Nephron (organoid): Measurements from ENCODE around the gene ZEB1.

ENCODE experiments used
- H3K27ac Mint-ChIP-seq, 3 experiments: 2 replicates each; pipeline ENCODE4 v1.8.0; 2020; ENCODE audit warnings: mixed read lengths in 3 of 3, mild to moderate bottlenecking in 2 of 3, moderate library complexity in 1 of 3
- H3K27me3 Mint-ChIP-seq: 2 replicates; pipeline ENCODE4 v1.8.0; 2021; ENCODE audit warnings: low read depth, mild to moderate bottlenecking, moderate library complexity, mixed read lengths
- H3K36me3 Mint-ChIP-seq: 2 replicates; pipeline ENCODE4 v1.8.0; 2020; ENCODE audit warnings: low read depth, mixed read lengths
- H3K4me1 Mint-ChIP-seq: 2 replicates; pipeline ENCODE4 v1.8.0; 2020; ENCODE audit warnings: mixed read lengths
- H3K4me3 Mint-ChIP-seq, 3 experiments: 2 replicates each; pipeline ENCODE4 v1.8.0; 2020; ENCODE audit warnings: mild to moderate bottlenecking in 3 of 3, mixed read lengths in 3 of 3, moderate library complexity in 2 of 3
- H3K9me3 Mint-ChIP-seq: 2 replicates; pipeline ENCODE4 v1.8.0; 2020; ENCODE audit warnings: mixed read lengths
- CTCF ChIP-seq, 3 experiments: fragments of 200-600 bp; sonication (generic); IDR thresholded peaks; one replicate each; pipeline ENCODE4 v1.5.0; 2021; ENCODE audit warnings: antibody characterized with exemption in 3 of 3; ENCODE audit not compliant: unreplicated experiment in 3 of 3

ZEB1 gene

GRCh38 chr10:31477584-31477983, 158.6 kb downstream of the ZEB1 start:
- H3K4me3 Mint-ChIP-seq = no peak overlapping the region
- peaks cover 22% of the 10 kb centered on the region for H3K36me3 Mint-ChIP-seq
- H3K9me3 Mint-ChIP-seq = peaks cover 27% of the 10 kb centered on the region
- H3K27me3 Mint-ChIP-seq = no peaks in the 10 kb centered on the region
- no peak overlapping the region for H3K27ac Mint-ChIP-seq
- no peaks in the 10 kb centered on the region for H3K4me1 Mint-ChIP-seq
- TF ChIP-seq CTCF (IDR thresholded peaks at IDR 0.05; ENCODE audit: unreplicated experiment in 3 of 3) = no peak

DNA sequence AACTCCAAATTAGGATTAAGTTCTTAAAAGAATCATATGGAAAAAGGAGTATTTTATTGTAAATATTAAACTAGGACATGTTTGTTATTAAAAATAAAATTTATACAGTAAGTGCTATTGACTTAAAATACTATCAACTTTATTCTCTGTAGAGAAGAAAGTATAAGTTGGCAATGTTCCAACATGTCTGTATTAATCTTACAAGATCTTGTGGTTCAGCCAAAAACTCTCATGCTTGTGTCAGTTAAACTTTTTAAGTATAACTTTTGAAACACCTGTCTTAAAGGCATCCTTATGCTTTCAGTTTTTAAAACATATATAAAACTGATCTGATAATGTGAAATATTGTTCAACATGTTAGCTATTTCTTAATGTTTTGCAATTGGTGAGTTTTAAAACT, 160.7 kb downstream of the ZEB1 start:
- Mint-ChIP-seq H3K27ac (no peak overlapping the region), H3K9me3 (peaks cover 28% of the 10 kb centered on the region), H3K4me1 (no peaks in the 10 kb centered on the region), H3K4me3 (no peak overlapping the region), H3K36me3 (peaks cover 27% of the 10 kb centered on the region), H3K27me3 (no peaks in the 10 kb centered on the region)
- TF ChIP-seq CTCF (IDR thresholded peaks at IDR 0.05; ENCODE audit: unreplicated experiment in 3 of 3) = no peak

- Mint-ChIP-seq H3K27ac (no peak overlapping the region), H3K4me1 (no peaks in the 10 kb centered on the region), H3K4me3 (no peak overlapping the region), H3K36me3 (peaks cover 16% of the 10 kb centered on the region), H3K9me3 (peaks cover 21% of the 10 kb centered on the region), H3K27me3 (no peaks in the 10 kb centered on the region)
- TF ChIP-seq CTCF (IDR thresholded peaks at IDR 0.05; ENCODE audit: unreplicated experiment in 3 of 3) = no peak
These were observed 164.5 kb downstream of the ZEB1 start for GRCh38 chr10:31483546-31483945.

DNA sequence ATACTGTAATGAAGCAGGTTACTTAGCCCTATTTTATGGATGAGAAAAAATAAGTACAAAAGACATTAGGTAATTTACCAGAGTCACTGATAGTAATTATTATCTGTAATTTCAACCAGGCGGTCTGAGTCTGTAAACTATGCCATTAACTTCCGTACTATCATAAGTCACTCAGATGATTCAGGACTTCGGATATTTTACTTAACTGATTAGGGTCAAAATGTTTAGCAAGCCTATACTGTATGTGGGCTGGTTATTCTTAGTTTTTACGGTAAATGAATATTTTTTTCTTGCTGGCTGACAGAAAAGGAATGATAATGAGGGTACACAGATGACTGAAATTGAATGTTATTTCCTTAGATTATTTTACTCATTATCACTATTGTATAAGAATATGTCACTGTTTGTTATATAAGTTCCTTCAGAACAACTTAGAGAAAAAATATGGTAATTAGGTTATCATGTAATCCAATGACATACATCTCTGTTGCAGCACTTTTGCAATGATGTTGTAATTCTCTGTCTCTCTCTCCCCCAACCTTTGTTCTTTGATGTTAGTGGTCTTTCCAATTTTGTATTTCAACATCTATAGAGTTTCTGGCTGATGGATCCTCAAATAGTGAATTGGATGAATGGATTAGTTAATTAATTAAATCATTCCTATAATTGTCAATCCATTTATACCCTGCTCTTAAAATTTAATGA, 165.6 kb downstream of the ZEB1 start:
- no peak for TF ChIP-seq CTCF (IDR thresholded peaks at IDR 0.05; ENCODE audit: unreplicated experiment in 3 of 3)
- H3K9me3 Mint-ChIP-seq = peaks cover 30% of the 10 kb centered on the region
- H3K27me3 Mint-ChIP-seq = no peaks in the 10 kb centered on the region
- no peak overlapping the region for H3K4me3 Mint-ChIP-seq
- H3K4me1 Mint-ChIP-seq = no peaks in the 10 kb centered on the region
- no peak overlapping the region for H3K27ac Mint-ChIP-seq
- peaks cover 26% of the 10 kb centered on the region for H3K36me3 Mint-ChIP-seq

- no peaks in the 10 kb centered on the region for H3K27me3 Mint-ChIP-seq
- H3K9me3 Mint-ChIP-seq = peaks cover 35% of the 10 kb centered on the region
- H3K4me1 Mint-ChIP-seq = no peaks in the 10 kb centered on the region
- peaks cover 32% of the 10 kb centered on the region for H3K36me3 Mint-ChIP-seq
- no peak overlapping the region for H3K4me3 Mint-ChIP-seq
- TF ChIP-seq CTCF (IDR thresholded peaks at IDR 0.05; ENCODE audit: unreplicated experiment in 3 of 3) = peak in 2 of 3 experiments; percentile 24 to 56
- H3K27ac Mint-ChIP-seq = no peak overlapping the region
These were observed 172.0 kb downstream of the ZEB1 start for GRCh38 chr10:31490858-31491504.

GRCh38 chr10:31507427-31507826, 188.4 kb downstream of the ZEB1 start:
- no peak for TF ChIP-seq CTCF (IDR thresholded peaks at IDR 0.05; ENCODE audit: unreplicated experiment in 3 of 3)
- Mint-ChIP-seq H3K4me3 (no peak overlapping the region), H3K9me3 (peaks cover 52% of the 10 kb centered on the region), H3K27ac (no peak overlapping the region), H3K27me3 (peaks cover 3% of the 10 kb centered on the region), H3K36me3 (peaks cover 67% of the 10 kb centered on the region), H3K4me1 (no peaks in the 10 kb centered on the region)
